Measurements from ENCODE around the gene EXOC6B. TPM values are rescaled to one million over a fixed set of nuclear protein-coding genes. Genes with fewer than 3 reads are reported as not detected.

The EXOC6B gene
- total and polyA plus RNA-seq, 9 of the 15 experiments (the other 6 are each of a cell fraction or from before 2014, with no cell fraction given): 0.28 to 4.2 (median 2.0) TPM

GRCh38 chr2:72794572-72794971 is 31.3 kb downstream of the EXOC6B start:
- BruUV-seq (replicated peaks): no TSS peak
- Histone ChIP-seq H3K9me3 (replicated peaks; ENCODE audit: control insufficient read depth, insufficient read depth, low read depth, low read length) (no peaks in the 10 kb centered on the region), H3K36me3 (ENCODE audit: control insufficient read depth, insufficient read depth, low read length) (no peaks in the 10 kb centered on the region), H3K27ac (ENCODE audit: extremely low read depth, low read depth, low read length) (no peak overlapping the region), H3K27me3 (ENCODE audit: control insufficient read depth in 2 of 2, insufficient read depth in 2 of 2, low read length in 2 of 2) (no peaks in the 10 kb centered on the region; a peak in 2 of 5 replicates), H4K20me1 (replicated peaks; ENCODE audit: control insufficient read depth, insufficient read depth, low read length) (no peaks in the 10 kb centered on the region), H3K4me3 (no peak overlapping the region), H3K4me2 (ENCODE audit: insufficient read depth, low read length) (no peak overlapping the region), H3K9me1 (ENCODE audit: control insufficient read depth, insufficient read depth, low read length) (no peaks in the 10 kb centered on the region), H3K9ac (ENCODE audit: insufficient read depth in 1 of 2, low read depth in 2 of 2, low read length in 2 of 2) (no peak overlapping the region), H3K4me1 (replicated peaks in 1 of 2; ENCODE audit: control insufficient read depth in 2 of 2, insufficient read depth in 2 of 2, low read length in 2 of 2) (no peaks in the 10 kb centered on the region), H3K79me2 (ENCODE audit: control insufficient read depth, insufficient read depth, low read length) (no peaks in the 10 kb centered on the region), H2AFZ (ENCODE audit: low read depth, low read length) (no peak overlapping the region)
- intact Hi-C loops (cut with micrococcal nuclease) (no loop called here), in situ Hi-C loops (cut with MboI) (no loop called here)
- ChIA-PET POLR2A (no interaction called here), CTCF (ENCODE audit: low intra/inter-chr PET ratio) (no interaction called here)
- TF ChIP-seq XRCC5 (IDR thresholded peaks at IDR 0.05; ENCODE audit: low read depth, low read length): no peak
- no peak for TF ChIP-seq ADNP (tag; IDR thresholded peaks at IDR 0.05)
- no peak for FAIRE-seq
- no peak for ATAC-seq
- WGBS (ENCODE audit: insufficient coverage, low coverage, missing lambda C conversion rate): 0% methylated on average over 1 of the region's 1 CpG
- no peak for DNase-seq (ENCODE audit: extremely low read depth in 1 of 4, low spot score in 3 of 4)

GRCh38 chr2:72793798-72794440 is 31.9 kb downstream of the EXOC6B start:
- in situ Hi-C loops (cut with MboI): no loop called here
- no peak overlapping the region for H3K27ac ChIP-seq (ENCODE audit: extremely low read depth, low read depth, low read length)

More at GRCh38 chr2:72793798-72794440, 31.9 kb downstream of the EXOC6B start:
- Histone ChIP-seq H3K36me3 (ENCODE audit: control insufficient read depth, insufficient read depth, low read length) (no peaks in the 10 kb centered on the region), H3K9me1 (ENCODE audit: control insufficient read depth, insufficient read depth, low read length) (no peaks in the 10 kb centered on the region), H3K4me3 (no peak overlapping the region), H4K20me1 (replicated peaks; ENCODE audit: control insufficient read depth, insufficient read depth, low read length) (no peaks in the 10 kb centered on the region), H3K9ac (ENCODE audit: insufficient read depth in 1 of 2, low read depth in 2 of 2, low read length in 2 of 2) (no peak overlapping the region), H3K9me3 (replicated peaks; ENCODE audit: control insufficient read depth, insufficient read depth, low read depth, low read length) (no peaks in the 10 kb centered on the region), H3K4me1 (replicated peaks in 1 of 2; ENCODE audit: control insufficient read depth in 2 of 2, insufficient read depth in 2 of 2, low read length in 2 of 2) (no peaks in the 10 kb centered on the region), H3K27me3 (ENCODE audit: control insufficient read depth in 2 of 2, insufficient read depth in 2 of 2, low read length in 2 of 2) (no peaks in the 10 kb centered on the region; a peak in 2 of 5 replicates), H3K4me2 (ENCODE audit: insufficient read depth, low read length) (no peak overlapping the region), H3K79me2 (ENCODE audit: control insufficient read depth, insufficient read depth, low read length) (no peaks in the 10 kb centered on the region), H2AFZ (ENCODE audit: low read depth, low read length) (no peak overlapping the region)
- BruUV-seq (replicated peaks): no TSS peak
- TF ChIP-seq TFE3 (CRISPR knock-in tag; IDR thresholded peaks at IDR 0.05) (peak; percentile 57), SMARCA5 (IDR thresholded peaks at IDR 0.05) (no peak), SNAPC5 (CRISPR knock-in tag; IDR thresholded peaks at IDR 0.05) (no peak), ZNF133 (CRISPR knock-in tag; IDR thresholded peaks at IDR 0.05) (no peak), NFYB (IDR thresholded peaks at IDR 0.05; ENCODE audit: extremely low read depth, insufficient read length) (no peak), DPF2 (IDR thresholded peaks at IDR 0.05) (no peak), ZNF408 (CRISPR knock-in tag; IDR thresholded peaks at IDR 0.05; ENCODE audit: low read depth) (no peak), NR3C1 (CRISPR knock-in tag; IDR thresholded peaks at IDR 0.05) (no peak), ZNF766 (CRISPR knock-in tag; conservative IDR thresholded peaks at IDR 0.05) (0 out of 2 replicates have a peak, but pooled peaks have one; percentile 21), EP300 (IDR thresholded peaks at IDR 0.05; ENCODE audit: low read length) (no peak)
- no peak for ATAC-seq
- ChIA-PET POLR2A (interaction anchor here (1.3 kb wide), 1 partner anchor 15 kb away, joined by 3 read pairs; no protein-coding TSS in a partner anchor), CTCF (ENCODE audit: low intra/inter-chr PET ratio) (no interaction called here)
- FAIRE-seq: no peak
- WGBS (ENCODE audit: insufficient coverage, low coverage, missing lambda C conversion rate): 1% methylated on average over 3 of the region's 3 CpGs
- no peak for DNase-seq (ENCODE audit: extremely low read depth in 1 of 4, low spot score in 3 of 4)
- intact Hi-C loops (cut with micrococcal nuclease): no loop called here

All from K562 (cell line).